Adrenal gland (tissue), 12 donors: ENCODE data around the gene ZNF154. TPM values are rescaled to one million over a fixed set of nuclear protein-coding genes. Genes with fewer than 3 reads are reported as not detected.
A peak's percentile ranks its signal among the peaks of the same experiment; 100 is the strongest.

Experiments used
- DNase-seq, 7 donors: peaks; one replicate each; pipeline ENCODE4 v3.0.0-alpha.2; 2019 to 2020
- H3K27ac ChIP-seq, 5 donors: fragments of 200-600 bp; sonication (generic) in 4 of 5; 1 replicate in 3 of 5; 2 replicates in 2 of 5; pipeline versions ENCODE4 v1.5.1 to v1.8.0; 2016 to 2020; ENCODE audit warnings: mild to moderate bottlenecking in 1 of 5
- H3K27me3 ChIP-seq: fragments of 200-600 bp; 2 replicates; pipeline ENCODE4 v1.8.0; 2021
- H3K36me3 ChIP-seq, 2 donors: fragments of 200-600 bp; replicated peaks in 1 of 2; 1 replicate in 1 of 2; 2 replicates in 1 of 2; pipeline versions ENCODE4 v1.5.1 to v1.8.0; 2018 to 2022
- H3K4me1 ChIP-seq, 2 donors: fragments of 200-600 bp; replicated peaks in 1 of 2; 1 replicate in 1 of 2; 2 replicates in 1 of 2; pipeline versions ENCODE4 v1.5.1 to v1.8.0; 2018 to 2021
- H3K4me3 ChIP-seq, 4 donors: fragments of 200-600 bp; sonication (generic) in 3 of 4; one replicate each; pipeline ENCODE4 v1.5.1; 2016 to 2018
- H3K9me3 ChIP-seq, 3 donors: fragments of 200-600 bp; sonication (generic) in 1 of 3; replicated peaks in 1 of 3; 1 replicate in 2 of 3; 2 replicates in 1 of 3; pipeline versions ENCODE4 v1.5.1 to v1.8.0; 2016 to 2021
- POLR2A ChIP-seq, 2 donors: fragments of 450-650 bp; IDR thresholded peaks; one replicate each; pipeline ENCODE4 v1.6.1; 2017; ENCODE audit warnings: antibody characterized with exemption in 2 of 2, mild to moderate bottlenecking in 2 of 2, moderate library complexity in 1 of 2
- WGBS, 4 donors: extraction: QIAGEN DNeasy Blood & Tissue Kit in 2 of 4; methylation state at CpG; one replicate each; pipeline versions ENCODE4 v1.1.5 to v1.1.7; 2013 to 2017; 5-methylcytosine and 5-hydroxymethylcytosine counted together
- intact Hi-C, 2 donors: fragments of 100-400 bp; cut with DNase I; formaldehyde crosslinking; loops; one replicate each; pipeline versions ENCODE4 v1.14.1 to v1.15.0; 2022 to 2023
- polyA plus RNA-seq, 3 donors: library from polyadenylated mRNA; stranded (reverse); fragments of 200-250 nt in 2 of 3; fragments of 350-450 nt in 1 of 3; fragmentation: Illumina TruSeq in 1 of 3; extraction: RNeasy Lipid Tissue Mini Kit (QIAGEN cat#74804) in 1 of 3; gene quantifications; one replicate each; pipeline ENCODE4 v1.2.3, GENCODE V29; 2013 to 2014
- total RNA-seq, 9 donors: library from RNA; depleted of rRNA in 4 of 9; stranded (reverse); fragments of >200 nt in 4 of 9; fragments of 120-200 nt in 1 of 9; fragmentation: NEBNext Ultra II Directional in 1 of 9; extraction: Animal tissue kit (Norgen Biotek cat#: 25700) in 1 of 9; gene quantifications; one replicate each; pipeline versions ENCODE4 v1.1.0 to v1.2.4, GENCODE V29; 2013 to 2023
- TF ChIP-seq, protein P1 (sequence below), 6 experiments: fragments of 450-650 bp in 4 of 6; fragments of 200-600 bp in 2 of 6; sonication (generic) in 1 of 6; IDR thresholded peaks; 1 replicate in 5 of 6; 2 replicates in 1 of 6; pipeline versions ENCODE4 v1.5.1 to v1.8.0; 2016 to 2021; ENCODE audit warnings: antibody characterized with exemption in 6 of 6, mild to moderate bottlenecking in 2 of 6, moderate library complexity in 1 of 6
- donor health status: healthy with polysubstance abuse.
- donor health status: Bipolar disorder and iron deficiency.
- donor health status: DM: yes; HTN: yes; CAD: no.
- donor health status: DM: no; HTN: no; CAD: no.
- donor health status: DM: no; HTN: no; CAD: no.
- donor health status: DM: yes; HTN: yes; CAD: no.

ZNF154 gene
- total and polyA plus RNA-seq, 12 donors, result 2.1 to 13.1 (median 6.8) TPM

DNA sequence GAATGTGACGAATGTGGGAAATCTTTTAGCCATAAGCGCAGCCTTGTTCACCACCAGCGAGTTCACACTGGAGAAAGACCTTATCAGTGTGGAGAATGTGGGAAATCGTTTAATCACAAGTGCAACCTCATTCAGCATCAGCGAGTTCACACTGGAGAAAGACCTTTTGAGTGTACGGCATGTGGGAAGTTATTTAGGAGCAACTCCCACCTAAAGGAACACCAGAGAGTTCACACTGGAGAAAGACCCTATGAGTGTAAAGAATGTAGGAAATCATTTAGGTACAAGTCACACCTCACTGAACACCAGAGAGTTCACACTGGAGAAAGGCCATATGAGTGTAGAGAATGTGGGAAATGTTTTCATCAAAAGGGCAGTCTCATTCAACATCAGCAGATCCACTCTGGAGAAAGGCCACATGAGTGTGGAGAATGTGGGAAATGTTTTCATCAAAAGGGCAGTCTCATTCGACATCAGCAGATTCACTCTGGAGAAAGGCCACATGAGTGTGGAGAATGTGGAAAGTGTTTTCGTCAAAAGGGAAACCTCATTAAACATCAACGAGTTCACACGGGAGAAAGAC, 45.2 kb upstream of the ZNF154 start:
- no peak overlapping the region for H3K4me3 ChIP-seq
- intact Hi-C loops, result no loop called here
- 94 to 99% (median 98%) methylated on average over 10 of the region's 10 CpGs for WGBS, 4 donors
- no peaks in the 10 kb centered on the region for H3K27me3 ChIP-seq
- no peak for TF ChIP-seq POLR2A (IDR thresholded peaks at IDR 0.05)
- TF ChIP-seq, protein P1, sequence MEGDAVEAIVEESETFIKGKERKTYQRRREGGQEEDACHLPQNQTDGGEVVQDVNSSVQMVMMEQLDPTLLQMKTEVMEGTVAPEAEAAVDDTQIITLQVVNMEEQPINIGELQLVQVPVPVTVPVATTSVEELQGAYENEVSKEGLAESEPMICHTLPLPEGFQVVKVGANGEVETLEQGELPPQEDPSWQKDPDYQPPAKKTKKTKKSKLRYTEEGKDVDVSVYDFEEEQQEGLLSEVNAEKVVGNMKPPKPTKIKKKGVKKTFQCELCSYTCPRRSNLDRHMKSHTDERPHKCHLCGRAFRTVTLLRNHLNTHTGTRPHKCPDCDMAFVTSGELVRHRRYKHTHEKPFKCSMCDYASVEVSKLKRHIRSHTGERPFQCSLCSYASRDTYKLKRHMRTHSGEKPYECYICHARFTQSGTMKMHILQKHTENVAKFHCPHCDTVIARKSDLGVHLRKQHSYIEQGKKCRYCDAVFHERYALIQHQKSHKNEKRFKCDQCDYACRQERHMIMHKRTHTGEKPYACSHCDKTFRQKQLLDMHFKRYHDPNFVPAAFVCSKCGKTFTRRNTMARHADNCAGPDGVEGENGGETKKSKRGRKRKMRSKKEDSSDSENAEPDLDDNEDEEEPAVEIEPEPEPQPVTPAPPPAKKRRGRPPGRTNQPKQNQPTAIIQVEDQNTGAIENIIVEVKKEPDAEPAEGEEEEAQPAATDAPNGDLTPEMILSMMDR (IDR thresholded peaks at IDR 0.05), result no peak
- peaks cover 0 to under 1% of the 10 kb centered on the region in 2 donors for H3K4me1 ChIP-seq
- H3K36me3 ChIP-seq, result peaks cover 0 to 53% of the 10 kb centered on the region in 2 donors
- DNase-seq, result no peak
- H3K9me3 ChIP-seq, result peaks cover 0 to 20% (median 0%) of the 10 kb centered on the region in 3 donors
- no peak overlapping the region for H3K27ac ChIP-seq

DNA sequence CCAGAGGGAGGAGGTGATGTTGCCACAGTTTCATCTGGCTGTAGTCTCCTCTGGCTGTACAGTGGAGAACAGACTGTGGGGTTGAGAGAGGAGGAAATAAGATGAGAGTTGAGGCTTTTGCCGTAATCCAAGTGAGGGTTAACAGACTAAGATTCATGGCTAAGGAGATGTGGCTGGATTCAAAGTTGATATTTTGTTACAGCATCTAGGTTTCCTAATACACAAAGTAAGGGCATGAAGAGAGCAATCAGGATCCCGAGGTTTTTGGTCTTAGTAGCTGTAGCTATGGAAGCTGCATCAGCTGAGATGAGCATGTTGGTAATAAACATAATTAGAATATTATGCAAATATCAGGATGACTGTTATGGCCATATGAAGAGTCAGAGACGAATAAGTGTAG, 39.0 kb upstream of the ZNF154 start:
- peaks cover 0 to 29% of the 10 kb centered on the region in 2 donors for H3K36me3 ChIP-seq
- H3K27me3 ChIP-seq, result no peaks in the 10 kb centered on the region
- WGBS, 4 donors, result 91 to 96% (median 93%) methylated on average over 3 of the region's 3 CpGs
- H3K4me3 ChIP-seq, result peak overlapping the region in 1 of 4 donors; percentile 96
- H3K27ac ChIP-seq, result no peak overlapping the region
- peaks cover 7 to 19% of the 10 kb centered on the region in 2 donors for H3K4me1 ChIP-seq
- intact Hi-C loops, result loop anchor here (10.0 kb wide), 2 partner anchors 67 to 147 kb away; partner anchors contain the start of gene ZNF552 (in 1 of the 2)
- TF ChIP-seq, protein P1 (IDR thresholded peaks at IDR 0.05), result no peak
- TF ChIP-seq POLR2A (IDR thresholded peaks at IDR 0.05), result no peak
- no peaks in the 10 kb centered on the region for H3K9me3 ChIP-seq
- DNase-seq, result no peak

DNA sequence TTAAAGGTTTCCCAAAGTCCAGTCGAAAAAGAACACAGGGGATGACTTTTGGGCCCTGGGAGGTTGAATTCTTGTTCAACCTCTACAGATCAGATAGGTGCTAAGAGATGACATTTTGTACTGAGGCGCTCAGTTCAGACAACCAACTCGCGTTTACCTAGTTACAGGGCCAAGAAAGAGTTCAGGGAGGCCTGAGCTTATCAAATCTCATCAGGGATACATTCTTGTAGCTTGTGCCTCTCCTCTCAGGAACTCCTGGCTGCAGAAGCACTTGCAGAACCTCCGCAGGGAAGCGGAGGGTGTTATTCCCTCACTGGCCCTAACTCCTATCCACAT, 38.4 kb upstream of the ZNF154 start:
- Histone ChIP-seq H3K4me1 (peaks cover 7 to 19% of the 10 kb centered on the region in 2 donors), H3K27ac (no peak overlapping the region), H3K27me3 (no peaks in the 10 kb centered on the region), H3K9me3 (no peaks in the 10 kb centered on the region), H3K4me3 (peak overlapping the region in 3 of 4 donors; percentile 65 to 96 (median 90)), H3K36me3 (peaks cover 0 to 23% of the 10 kb centered on the region in 2 donors)
- TF ChIP-seq, protein P1 (IDR thresholded peaks at IDR 0.05), result no peak
- no peak for TF ChIP-seq POLR2A (IDR thresholded peaks at IDR 0.05)
- 39 to 50% (median 42%) methylated on average over 6 of the region's 6 CpGs for WGBS, 4 donors
- no peak for DNase-seq
- intact Hi-C loops, result loop anchor here (10.0 kb wide), 2 partner anchors 67 to 147 kb away; partner anchors contain the start of gene ZNF552 (in 1 of the 2)

DNA sequence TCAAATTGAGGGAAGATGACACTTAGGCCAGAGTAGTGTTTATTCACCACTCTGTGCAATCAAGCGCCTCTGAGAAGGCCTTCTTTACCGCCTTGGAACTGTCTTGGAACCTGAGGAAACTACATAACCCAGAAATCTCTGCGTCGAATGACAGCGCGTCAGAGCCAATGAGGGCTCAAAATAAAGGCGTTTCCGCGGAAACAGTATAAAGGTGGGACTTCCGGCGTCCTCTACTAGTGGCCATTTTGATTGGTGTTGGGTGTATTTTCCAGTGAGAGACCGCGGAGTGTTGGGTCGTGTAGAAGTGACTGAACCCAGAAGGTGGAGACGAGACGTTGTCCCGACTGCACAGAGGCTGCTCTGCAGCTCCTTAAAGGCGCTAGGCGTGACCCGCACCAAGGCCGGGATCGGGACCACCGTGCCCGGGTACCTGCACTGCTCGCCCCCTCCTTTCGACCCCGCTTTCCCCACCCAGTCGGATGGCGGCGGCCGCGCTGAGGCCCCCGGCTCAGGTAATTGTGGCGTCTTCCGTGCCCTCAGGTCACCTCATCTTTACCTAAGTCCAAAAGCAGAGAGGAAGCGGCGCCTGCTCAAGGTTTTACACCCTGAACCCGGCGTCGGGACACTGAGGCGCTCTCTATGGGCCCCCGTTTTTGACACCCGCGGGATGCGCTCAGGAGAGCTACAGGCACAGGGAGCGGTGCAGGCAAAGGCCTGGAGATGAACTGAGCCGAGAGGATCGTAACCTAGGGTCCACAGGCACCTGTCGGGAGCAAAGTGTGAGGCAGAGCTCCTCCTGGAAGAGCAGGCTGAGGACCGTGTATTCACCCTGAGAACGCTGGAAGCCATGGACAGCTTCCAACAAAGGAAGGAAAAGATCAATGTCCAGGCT, 37.8 kb upstream of the ZNF154 start, which contains the start of gene ZNF776:
TSS of gene ZNF776 (plus strand) at position 236 of the 892 bp plus-strand sequence. CDS start at position 480, 244 bp downstream.
- intact Hi-C loops, result loop anchor here (10.0 kb wide), 2 partner anchors 68 to 148 kb away; partner anchors contain the start of gene ZNF552 (in 1 of the 2)
- no peaks in the 10 kb centered on the region for H3K27me3 ChIP-seq
- 1 to 4% (median 2%) methylated on average over 29 to 51 of the region's 51 CpGs for WGBS, 4 donors
- DNase-seq, result peak; percentile 82 to 97 (median 88)
- H3K4me1 ChIP-seq, result peaks cover 7 to 19% of the 10 kb centered on the region in 2 donors
- H3K36me3 ChIP-seq, result peaks cover 0 to 17% of the 10 kb centered on the region in 2 donors
- no peaks in the 10 kb centered on the region for H3K9me3 ChIP-seq
- TF ChIP-seq POLR2A (IDR thresholded peaks at IDR 0.05), result peak in 1 of 2 donors; percentile 58
- TF ChIP-seq, protein P1 (IDR thresholded peaks at IDR 0.05), result peak in 2 of 6 experiments; percentile 7
- peak within 1 kb of the TSS in 4 of 5 donors; percentile 53 to 91 (median 75) for H3K27ac ChIP-seq
- peak within 1 kb of the TSS; percentile 65 to 96 (median 82) for H3K4me3 ChIP-seq
